Suppressor macrophage treated with lipopolysaccharide for 1 hour (primary cell): ENCODE measurements around the gene RRAD.
A peak's percentile ranks its signal among the peaks of the same experiment; 100 is the strongest.
"Not testable (repeated sequence)": the region's sequence is repeated elsewhere in the genome, so short reads cannot be mapped to it uniquely, and the experiment has no call there.

Experiments used
- DNase-seq, 3 donors: peaks; one replicate each; pipeline ENCODE4 v3.0.0-alpha.2; 2020 to 2022

The RRAD gene

GRCh38 chr16:66925322-66925840 lies at the start of gene RRAD:
TSS of gene RRAD (minus strand) at chr16:66925535. CDS start at chr16:66925179, 356 bp downstream.
- peak; percentile 50 to 70 (median 56) for DNase-seq

DNA sequence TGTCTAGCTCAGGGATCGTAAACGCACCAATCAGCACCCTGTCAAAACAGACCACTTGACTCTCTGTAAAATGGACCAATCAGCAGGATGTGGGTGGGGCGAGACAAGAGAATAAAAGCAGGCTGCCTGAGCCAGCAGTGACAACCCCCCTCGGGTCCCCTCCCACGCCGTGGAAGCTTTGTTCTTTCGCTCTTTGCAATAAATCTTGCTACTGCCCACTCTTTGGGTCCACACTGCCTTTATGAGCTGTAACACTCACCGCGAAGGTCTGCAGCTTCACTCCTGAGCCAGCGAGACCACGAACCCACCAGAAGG lies 49.6 kb upstream of the RRAD start:
- DNase-seq = peak in 2 of 3 donors; percentile 31 to 37

DNA sequence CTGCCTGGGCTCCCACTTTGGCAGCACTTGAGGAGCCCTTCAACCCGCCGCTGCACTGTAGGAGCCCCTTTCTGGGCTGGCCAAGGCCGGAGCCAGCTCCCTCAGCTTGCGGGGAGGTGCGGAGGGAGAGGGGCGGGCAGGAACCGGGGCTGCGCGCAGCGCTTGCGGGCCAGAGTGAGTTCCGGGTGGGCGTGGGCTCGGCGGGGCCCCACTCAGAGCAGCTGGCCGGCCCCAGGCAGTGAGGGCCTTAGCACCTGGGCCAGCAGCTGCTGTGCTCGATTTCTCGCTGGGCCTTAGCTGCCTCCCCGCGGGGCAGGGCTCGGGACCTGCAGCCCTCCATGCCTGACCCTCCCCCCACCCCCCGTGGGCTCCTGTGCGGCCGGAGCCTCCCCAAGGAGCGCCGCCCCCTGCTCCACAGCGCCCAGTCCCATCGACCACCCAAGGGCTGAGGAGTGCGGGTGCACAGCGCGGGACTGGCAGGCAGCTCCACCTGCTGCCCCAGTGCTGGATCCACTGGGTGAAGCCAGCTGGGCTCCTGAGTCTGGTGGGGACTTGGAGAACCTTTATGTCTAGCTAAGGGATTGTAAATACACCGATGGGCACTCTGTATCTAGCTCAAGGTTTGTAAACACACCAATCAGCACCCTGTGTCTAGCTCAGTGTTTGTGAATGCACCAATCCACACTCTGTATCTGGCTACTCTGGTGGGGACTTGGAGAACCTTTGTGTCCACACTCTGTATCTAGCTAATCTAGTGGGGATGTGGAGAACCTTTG lies 49.0 kb upstream of the RRAD start:
- DNase-seq = not testable (repeated sequence)

- peak in 1 of 3 donors; percentile 10 for DNase-seq
Measured at GRCh38 chr16:66973716-66974115, 48.4 kb upstream of the RRAD start.

DNA sequence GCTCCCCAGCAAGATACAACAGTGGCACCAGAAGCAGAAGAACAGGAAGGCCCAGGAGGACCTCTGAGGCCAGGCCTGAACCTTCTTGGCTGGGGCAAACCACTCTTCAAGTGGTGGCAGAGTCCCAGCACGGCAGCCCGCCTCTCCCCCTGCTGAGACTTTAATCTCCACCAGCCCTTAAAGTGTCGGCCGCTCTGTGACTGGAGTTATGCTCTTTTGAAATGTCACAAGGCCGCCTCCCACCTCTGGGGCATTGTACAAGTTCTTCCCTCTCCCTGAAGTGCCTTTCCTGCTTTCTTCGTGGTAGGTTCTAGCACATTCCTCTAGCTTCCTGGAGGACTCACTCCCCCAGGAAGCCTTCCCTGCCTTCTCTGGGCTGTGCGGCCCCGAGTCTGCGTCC lies 47.6 kb upstream of the RRAD start:
- peak in 1 of 3 donors; percentile 10 for DNase-seq

DNA sequence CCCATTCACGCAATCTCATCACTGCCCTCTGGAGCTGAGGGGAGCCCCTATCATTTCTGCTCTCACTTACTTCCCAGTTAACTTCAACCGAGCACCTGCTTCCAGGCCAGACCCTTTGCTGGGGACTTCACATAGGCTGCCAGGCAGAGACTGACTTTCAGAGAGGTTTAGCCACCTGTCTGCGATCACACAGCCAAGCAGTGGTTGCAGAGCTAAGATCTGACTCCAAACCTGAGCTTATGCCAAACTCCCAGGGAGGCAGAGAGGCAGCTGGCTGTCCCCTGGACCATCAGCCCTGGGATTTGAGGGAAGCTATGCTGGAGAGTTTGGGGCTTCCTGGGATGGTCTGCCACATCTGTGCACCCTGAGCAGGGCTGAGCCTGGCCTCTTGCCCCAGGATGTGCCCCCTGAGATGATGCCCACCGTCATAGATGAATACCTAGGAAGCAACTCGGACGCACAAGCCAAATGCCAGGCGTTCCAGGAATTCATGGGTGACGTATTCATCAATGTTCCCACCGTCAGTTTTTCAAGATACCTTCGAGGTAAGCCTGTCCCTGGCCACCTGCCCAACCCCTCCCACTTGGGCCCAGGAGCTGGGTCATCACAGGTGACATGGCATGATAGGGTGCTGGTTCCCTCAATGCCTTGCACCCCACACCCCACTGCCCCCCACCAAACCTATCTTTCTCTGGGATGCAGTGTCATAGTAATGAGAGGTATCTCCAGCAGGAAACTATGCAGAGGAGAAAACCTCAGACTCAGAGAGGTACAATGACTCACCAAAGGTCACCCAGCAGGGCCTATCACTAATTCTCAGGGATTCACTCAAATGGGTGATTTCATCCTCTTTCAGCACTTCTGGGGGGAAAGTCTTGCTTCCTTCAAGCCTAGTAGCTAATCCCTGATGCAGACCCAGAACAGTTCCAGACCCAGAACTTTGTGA lies 45.7 kb upstream of the RRAD start:
- peak in 1 of 3 donors; percentile 17 for DNase-seq

DNA sequence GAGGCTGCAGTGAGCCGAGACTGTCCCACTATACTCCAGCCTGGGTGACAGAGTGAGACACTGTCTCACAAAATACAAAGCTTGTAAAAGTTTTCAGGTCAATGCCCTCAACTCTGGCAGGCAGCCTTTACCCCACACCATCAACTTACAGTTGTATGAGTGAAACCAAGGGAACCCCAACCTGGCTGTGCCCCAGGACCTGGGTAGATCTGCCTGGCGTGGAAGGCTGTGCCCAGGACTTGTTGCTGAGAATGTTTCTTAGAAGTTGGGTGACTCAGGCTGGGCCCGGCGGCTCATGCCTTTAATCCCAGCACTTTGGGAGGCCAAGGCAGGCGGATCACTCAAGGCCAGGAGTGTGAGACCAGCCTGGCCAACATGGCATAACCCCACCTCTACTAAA lies 43.5 kb upstream of the RRAD start:
- DNase-seq = no peak

DNA sequence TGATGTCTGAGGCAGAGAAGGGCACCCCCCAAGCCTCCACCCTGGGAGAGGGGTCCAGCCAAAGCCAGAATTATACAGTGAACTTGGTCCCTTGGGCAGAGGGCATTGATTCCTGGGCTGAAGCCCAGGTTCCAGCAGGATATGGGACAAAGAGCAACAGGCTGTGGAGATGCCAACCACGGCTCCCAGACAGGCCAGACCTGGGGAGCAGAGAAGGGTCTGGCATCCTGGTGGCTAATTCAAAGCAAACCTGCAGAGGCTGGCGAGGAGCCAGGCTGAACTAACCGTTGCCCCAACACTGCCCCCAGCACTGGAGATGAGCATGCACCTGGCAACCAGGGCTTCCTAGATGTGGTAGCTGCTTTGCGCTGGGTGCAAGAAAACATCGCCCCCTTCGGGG lies 38.7 kb upstream of the RRAD start:
- no peak for DNase-seq

- peak; percentile 16 to 44 (median 35) for DNase-seq
Measured at GRCh38 chr16:66961914-66962313, 36.6 kb upstream of the RRAD start.

GRCh38 chr16:66961065-66961744 lies 35.9 kb upstream of the RRAD start, which contains the start of gene CES3:
TSS of gene CES3 (plus strand) at chr16:66961266. CDS start at chr16:66961308, 42 bp downstream.
- peak; percentile 67 to 81 (median 70) for DNase-seq

DNA sequence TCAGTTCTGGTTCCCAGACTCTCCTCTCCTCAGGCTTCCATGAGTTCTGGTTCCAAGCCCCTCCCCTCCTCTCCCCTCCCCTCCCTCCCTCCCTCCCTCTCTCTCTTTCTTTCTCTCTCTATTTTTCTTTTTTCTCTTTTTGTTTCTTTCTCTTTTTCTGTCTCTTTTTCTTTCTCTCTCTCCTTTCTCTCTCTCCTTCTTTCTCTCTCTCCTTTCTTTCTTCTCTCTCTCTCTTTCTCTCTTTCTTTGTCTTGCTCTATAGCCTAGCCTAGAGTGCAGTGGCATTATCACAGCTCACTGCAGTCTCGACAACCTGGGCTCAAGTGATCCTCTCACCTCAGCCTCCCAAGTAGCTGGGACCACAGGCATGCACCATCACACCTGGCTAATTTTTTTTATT lies 34.9 kb upstream of the RRAD start:
- DNase-seq = no peak

DNA sequence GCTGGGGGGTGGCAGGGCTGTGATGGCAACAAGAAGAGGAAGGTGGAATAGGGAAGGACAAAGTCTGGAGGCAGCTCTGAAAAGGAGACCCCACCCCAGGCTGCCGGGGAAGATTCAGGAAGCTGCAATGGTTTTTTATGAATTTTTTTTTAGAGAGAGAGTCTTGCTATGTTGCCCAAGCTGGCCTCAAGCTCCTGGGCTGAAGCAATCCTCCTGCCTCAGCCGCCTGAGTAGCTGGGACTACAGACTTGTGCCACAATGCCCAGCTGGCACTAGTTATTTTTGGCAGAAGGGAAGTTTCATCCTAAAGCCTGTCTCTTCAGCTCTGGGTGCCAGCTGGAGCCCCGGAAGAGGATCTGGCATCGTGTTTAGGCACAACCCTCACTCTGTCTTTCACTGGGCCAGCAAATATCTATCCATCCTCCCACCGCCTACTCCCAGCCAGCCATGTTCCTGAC lies 34.4 kb upstream of the RRAD start:
- DNase-seq = peak; percentile 36 to 41 (median 39)

DNA sequence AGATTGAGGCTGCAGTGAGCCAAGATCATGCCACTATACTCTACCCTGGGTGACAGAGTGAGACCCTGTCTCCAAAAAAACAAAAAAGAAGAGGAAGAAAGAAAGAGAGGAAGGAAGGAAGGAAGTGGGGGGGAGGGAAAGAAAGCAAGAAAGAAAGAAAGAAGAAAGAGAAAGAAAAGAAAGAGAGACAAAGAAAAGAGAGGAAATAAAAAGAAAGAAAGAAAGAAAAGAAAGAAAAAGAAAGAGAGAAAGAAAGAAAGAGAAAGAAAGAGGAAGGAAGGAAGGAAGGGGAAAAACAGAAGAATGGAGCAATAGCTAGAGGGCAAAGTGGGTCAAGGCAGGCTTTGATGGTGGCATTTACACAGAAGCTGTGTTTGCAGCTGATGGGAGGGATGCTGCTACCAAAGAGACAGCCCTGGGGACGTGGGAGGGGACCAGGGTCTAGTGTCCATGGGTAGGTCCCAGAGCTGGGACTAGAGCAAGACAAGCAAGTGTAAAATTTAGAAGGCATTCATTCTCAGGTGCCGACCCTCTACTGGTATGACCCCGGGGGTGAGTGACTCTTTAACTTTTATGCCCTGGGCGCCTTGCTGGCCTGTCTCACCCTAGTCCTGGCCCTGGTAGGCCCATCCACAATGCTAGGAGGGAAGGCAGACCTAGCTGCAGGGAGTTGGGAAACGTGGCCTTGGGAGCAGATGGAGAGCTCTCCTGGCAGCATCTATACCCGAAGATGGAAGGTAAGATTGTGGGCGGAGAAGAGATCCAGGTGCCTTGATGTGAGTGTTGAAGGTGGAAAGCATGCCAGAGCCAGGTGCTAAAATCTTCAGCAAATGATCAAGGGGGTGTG lies 33.7 kb upstream of the RRAD start:
- DNase-seq = no peak

DNA sequence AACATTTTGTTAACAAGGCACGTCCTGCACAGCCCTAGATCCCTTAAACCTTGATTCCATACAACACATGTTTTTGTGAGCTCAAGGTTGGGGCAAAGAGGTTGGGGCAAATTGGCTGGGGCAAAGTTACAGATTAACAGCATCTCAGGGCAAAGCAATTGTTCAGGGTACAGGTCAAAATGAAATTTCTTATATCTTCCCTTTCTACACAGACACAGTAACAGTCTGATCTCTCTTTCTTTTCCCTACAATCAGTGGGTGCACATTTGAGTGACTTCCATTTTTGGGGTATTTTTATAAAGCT lies 30.8 kb upstream of the RRAD start:
- not testable (repeated sequence) for DNase-seq

DNA sequence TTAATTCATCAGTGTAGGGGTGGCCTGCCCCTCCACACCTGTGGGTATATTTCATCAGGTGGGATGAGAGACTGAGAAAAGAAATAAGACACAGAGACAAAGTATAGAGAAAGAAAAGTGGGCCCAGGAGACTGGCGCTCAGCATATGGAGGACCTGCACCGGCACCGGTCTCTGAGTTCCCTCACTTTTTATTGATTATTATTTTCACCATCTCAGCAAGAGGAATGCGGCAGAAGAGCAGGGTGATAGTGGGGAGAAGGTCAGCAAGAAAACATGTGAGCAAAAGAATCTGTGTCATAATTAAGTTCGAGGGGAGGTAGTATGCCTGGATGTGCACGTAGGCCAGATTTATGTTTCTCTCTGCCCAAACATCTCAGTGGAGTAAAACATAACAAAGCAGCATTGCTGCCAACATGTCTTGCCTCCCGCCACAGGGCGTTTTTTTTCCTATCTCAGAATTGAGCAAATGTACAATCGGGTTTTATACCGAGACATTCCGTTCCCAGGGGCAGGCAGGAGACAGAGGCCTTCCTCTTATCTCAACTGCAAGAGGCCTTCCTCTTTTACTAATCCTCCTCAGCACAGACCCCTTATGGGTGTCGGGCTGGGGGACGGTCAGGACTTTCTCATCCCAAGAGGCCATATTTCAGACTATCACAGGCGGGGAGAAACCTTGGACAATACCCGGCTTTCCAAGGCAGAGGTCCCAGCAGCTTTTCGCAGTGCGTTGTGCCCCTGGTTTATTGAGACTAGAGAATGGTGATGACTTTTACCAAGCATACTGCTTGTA lies 30.2 kb upstream of the RRAD start:
- DNase-seq = not testable (repeated sequence)

DNA sequence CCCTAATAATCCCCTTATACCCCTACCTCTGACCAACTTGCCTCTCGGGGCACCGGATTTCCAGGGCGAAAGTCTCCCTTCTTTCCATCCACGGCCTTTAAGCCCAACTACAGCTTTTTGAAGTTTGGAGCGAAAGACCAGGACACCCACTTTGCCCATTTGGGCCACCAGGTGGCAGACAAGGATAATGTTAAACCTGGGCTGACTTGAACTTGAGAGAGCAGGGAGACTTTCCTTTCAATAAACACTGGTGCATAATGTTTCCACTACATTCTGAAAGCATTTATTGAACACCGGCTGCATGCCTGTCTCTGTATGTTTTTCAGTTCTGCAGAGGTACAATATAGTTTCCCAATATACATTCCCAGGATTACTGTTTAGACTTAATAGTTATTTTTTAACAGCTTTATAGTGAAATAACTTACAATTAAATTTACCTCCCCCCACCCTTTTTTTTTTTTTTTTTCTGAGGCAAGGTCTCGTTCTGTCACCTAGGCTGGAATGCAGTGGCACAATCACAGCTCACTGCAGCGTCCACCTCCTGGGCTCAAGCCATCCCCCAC lies 28.8 kb upstream of the RRAD start:
- DNase-seq = peak; percentile 78 to 84 (median 80)

- DNase-seq = no peak
Measured at GRCh38 chr16:66953462-66954096, 28.2 kb upstream of the RRAD start.

DNA sequence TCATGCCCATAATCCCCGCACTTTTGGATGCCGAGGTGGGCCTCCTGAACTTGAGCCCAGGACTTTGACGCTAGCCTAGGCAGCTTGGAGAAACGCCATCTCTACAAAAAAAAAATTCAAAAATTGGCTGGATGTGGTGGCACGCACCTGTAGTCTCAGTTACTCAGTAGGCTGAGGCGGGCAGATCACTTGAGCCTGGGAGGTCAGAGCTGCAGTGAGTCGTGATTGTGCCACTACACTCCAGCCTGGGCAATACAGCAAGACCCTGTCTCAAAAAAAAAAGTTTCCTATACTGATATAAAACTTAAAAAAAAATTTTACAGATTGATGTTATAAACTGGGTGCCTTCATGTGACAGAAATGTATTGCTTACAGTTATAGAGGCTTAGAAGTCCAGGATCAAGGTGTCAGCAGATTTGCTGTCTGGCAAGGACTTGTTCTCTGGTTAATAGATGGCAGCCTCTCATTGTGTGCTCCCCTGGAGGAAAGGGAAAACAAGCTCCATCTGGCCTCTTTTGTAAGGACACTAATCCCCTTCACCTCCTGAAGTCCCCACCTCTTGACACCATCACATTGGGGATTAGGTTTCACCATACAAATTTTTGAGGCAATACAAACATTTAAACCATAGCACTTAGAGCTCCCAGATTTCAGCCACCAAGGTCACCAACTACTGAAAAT lies 27.2 kb upstream of the RRAD start:
- no peak for DNase-seq

DNA sequence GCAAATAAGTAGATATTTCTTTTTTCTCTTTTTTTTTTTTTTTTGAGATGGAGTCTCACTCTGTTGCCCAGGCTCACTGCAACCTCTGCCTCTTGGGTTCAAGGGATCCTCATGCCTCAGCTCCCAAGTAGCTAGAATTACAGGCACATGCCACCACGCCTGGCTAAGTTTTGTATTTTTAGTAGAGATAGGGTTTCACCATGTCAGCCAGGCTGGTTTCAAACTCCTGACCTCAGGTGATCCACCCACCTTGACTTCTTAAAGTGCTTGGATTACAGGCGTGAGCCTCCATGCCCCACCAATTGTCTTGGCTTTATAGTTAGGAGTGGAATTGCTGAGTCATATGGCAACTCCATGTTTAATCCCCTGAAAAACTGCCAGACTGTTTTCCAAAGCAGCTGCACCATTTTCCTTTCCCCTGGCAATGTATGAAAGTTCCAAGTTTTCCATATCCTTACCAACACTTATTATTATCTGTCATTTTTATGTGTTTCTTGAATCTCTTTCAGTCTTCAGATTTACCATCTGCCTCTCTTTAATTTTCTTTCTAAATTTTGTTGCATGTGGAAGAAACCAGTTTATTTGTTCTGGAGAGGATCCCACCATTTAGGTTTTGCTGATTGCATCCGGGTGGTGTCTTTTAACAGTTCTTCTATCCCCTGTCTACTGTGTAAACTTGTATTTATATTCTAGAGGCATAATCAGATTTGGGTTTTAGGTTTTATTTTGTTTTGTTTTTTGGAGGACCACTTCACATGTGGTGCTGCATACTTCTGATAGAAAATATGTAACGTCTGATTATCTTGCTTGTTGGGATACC lies 25.8 kb upstream of the RRAD start:
- DNase-seq = no peak
